ENCODE data around the gene ARHGAP28. TPM values are rescaled to one million over a fixed set of nuclear protein-coding genes. Genes with fewer than 3 reads are reported as not detected.
A peak's percentile ranks its signal among the peaks of the same experiment; 100 is the strongest.

Gene ARHGAP28
- total RNA-seq, 1 donor from 2014 or later = 29.7 TPM

DNA sequence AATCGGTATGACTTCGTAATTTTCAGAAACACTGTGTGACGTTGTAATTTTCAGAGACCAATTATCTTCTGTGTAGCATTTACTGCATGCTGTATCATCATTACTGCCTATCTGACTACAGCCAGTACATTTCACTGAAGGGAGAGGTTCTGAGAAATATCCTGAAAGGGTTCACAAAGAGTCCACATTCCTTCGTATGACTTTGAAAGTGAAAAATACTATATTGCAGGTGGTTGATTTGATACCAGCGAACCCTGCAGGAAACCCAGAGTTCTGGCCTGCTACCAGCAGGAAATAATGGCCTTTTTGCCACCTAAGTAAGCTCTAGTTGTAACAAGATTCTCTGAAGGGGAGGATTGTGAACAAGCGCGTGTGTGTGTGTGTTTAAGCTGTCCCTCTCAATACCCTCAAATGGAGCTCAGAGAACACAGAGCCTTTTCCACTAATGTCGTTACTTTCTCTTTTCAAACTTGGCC, 155.5 kb downstream of the ARHGAP28 start:
- H3K36me3 ChIP-seq (ENCODE audit: control insufficient read depth in 3 of 3, insufficient read depth in 3 of 3, low read length in 3 of 3) = peaks cover 2 to 17% (median 10%) of the 10 kb centered on the region in 3 donors
- no peaks in the 10 kb centered on the region for H3K9me3 ChIP-seq (ENCODE audit: control insufficient read depth in 3 of 3, low read length in 3 of 3)
- no peaks in the 10 kb centered on the region for H3K27me3 ChIP-seq (ENCODE audit: control insufficient read depth in 3 of 3, insufficient read depth in 3 of 3, low read length in 3 of 3)
- H3K27ac ChIP-seq (ENCODE audit: low read depth, low read length) = peak overlapping the region; percentile 57
- H3K4me1 ChIP-seq (ENCODE audit: control insufficient read depth in 3 of 3, insufficient read depth in 3 of 3, low read length in 3 of 3) = peaks cover 0 to 19% (median 8%) of the 10 kb centered on the region in 3 donors
- no peak overlapping the region for H3K9ac ChIP-seq (ENCODE audit: low read depth in 1 of 3, low read length in 3 of 3)
- H3K4me3 ChIP-seq (ENCODE audit: low read length in 3 of 3) = no peak overlapping the region

DNA sequence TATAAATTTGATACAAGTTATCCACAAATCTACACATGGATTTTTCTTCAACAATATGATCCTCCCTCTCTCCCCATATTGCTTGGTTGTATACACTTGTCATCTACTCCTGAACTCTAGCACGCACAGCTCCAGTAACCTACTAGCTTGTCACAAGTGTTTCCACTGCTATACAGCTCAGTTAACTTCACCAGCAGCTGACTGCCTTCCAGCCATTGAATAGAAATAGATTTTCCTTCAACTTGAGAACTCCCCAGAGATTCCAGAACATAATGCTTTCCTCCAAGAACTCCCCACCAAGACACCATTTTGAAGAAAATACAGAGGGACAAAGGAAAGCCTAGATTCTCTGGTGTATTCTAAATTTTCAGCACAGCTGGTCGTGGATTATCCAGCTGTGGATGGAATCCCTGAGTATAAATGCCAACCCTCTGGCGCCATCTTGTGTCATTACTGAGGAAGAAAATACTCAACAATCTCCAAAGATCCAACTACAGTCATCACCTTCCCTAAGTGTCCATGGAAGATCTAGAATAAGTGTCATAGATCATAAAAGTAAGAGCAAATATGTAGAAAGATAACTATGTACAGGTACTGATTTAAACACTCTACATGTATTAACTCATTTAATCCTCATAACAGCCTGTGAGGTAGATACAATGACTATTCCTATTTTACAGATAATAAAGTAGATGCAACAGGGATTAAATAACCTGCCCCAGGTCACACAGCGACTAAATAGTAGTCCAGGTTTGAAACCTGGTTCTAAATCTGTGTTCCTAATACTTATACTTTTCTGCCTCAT, 156.7 kb downstream of the ARHGAP28 start:
- no peaks in the 10 kb centered on the region for H3K9me3 ChIP-seq (ENCODE audit: control insufficient read depth in 3 of 3, low read length in 3 of 3)
- H3K4me1 ChIP-seq (ENCODE audit: control insufficient read depth in 3 of 3, insufficient read depth in 3 of 3, low read length in 3 of 3) = peaks cover 0 to 8% (median 3%) of the 10 kb centered on the region in 3 donors
- no peaks in the 10 kb centered on the region for H3K27me3 ChIP-seq (ENCODE audit: control insufficient read depth in 3 of 3, insufficient read depth in 3 of 3, low read length in 3 of 3)
- H3K27ac ChIP-seq (ENCODE audit: low read depth, low read length) = no peak overlapping the region
- no peak overlapping the region for H3K4me3 ChIP-seq (ENCODE audit: low read length in 3 of 3)
- no peak overlapping the region for H3K9ac ChIP-seq (ENCODE audit: low read depth in 1 of 3, low read length in 3 of 3)
- peaks cover 2 to 28% (median 17%) of the 10 kb centered on the region in 3 donors for H3K36me3 ChIP-seq (ENCODE audit: control insufficient read depth in 3 of 3, insufficient read depth in 3 of 3, low read length in 3 of 3)

DNA sequence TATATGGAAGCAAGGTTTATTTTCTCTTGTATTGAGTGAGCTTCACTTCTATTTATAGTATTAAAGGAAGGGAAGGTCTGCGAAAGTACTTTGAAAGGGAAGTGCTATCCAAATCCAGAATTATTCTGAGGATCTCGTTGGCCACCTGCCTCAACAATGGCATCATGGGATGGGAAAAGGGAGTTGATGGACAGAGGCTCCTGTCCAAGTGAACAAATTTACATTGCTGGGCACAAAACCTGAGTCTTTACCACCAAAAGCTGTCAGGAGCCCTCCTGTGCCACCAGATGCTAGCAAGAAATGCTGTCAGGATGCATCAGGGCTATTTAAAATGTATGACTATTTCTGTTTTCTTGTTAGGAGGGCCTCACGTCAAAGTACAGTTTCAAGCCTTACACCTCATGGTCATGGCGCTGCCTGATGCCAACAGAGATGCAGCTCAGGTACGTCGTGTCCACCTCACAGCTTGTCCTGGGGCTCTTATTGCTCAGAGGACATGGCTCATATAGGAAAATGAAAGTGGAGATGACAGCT, 157.3 kb downstream of the ARHGAP28 start:
- H3K27ac ChIP-seq (ENCODE audit: low read depth, low read length) = no peak overlapping the region
- no peak overlapping the region for H3K9ac ChIP-seq (ENCODE audit: low read depth in 1 of 3, low read length in 3 of 3)
- peaks cover 0 to 2% (median 0%) of the 10 kb centered on the region in 3 donors for H3K4me1 ChIP-seq (ENCODE audit: control insufficient read depth in 3 of 3, insufficient read depth in 3 of 3, low read length in 3 of 3)
- no peak overlapping the region for H3K4me3 ChIP-seq (ENCODE audit: low read length in 3 of 3)
- peaks cover 2 to 29% (median 17%) of the 10 kb centered on the region in 3 donors for H3K36me3 ChIP-seq (ENCODE audit: control insufficient read depth in 3 of 3, insufficient read depth in 3 of 3, low read length in 3 of 3)
- no peaks in the 10 kb centered on the region for H3K9me3 ChIP-seq (ENCODE audit: control insufficient read depth in 3 of 3, low read length in 3 of 3)
- no peaks in the 10 kb centered on the region for H3K27me3 ChIP-seq (ENCODE audit: control insufficient read depth in 3 of 3, insufficient read depth in 3 of 3, low read length in 3 of 3)

DNA sequence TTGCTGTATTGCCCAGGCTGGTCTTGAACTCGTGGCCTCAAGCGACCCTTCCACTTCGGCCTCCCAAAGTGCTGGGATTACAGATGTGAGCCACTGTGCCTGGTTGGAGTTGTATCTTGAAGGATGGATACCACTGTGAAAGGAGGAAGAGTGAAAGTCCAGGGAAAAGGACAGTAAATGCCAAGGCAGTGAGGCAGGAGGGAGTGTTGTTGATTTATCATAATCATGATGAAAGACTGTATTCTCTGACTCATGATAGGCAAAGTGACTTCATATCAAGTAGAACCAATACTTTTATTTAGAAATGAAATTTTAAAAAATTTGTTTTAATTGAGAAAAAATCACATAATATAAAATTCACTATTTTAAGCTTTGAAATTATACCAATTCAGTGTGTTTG, 162.3 kb downstream of the ARHGAP28 start:
- H3K36me3 ChIP-seq (ENCODE audit: control insufficient read depth in 3 of 3, insufficient read depth in 3 of 3, low read length in 3 of 3) = peaks cover 2 to 46% (median 37%) of the 10 kb centered on the region in 3 donors

DNA sequence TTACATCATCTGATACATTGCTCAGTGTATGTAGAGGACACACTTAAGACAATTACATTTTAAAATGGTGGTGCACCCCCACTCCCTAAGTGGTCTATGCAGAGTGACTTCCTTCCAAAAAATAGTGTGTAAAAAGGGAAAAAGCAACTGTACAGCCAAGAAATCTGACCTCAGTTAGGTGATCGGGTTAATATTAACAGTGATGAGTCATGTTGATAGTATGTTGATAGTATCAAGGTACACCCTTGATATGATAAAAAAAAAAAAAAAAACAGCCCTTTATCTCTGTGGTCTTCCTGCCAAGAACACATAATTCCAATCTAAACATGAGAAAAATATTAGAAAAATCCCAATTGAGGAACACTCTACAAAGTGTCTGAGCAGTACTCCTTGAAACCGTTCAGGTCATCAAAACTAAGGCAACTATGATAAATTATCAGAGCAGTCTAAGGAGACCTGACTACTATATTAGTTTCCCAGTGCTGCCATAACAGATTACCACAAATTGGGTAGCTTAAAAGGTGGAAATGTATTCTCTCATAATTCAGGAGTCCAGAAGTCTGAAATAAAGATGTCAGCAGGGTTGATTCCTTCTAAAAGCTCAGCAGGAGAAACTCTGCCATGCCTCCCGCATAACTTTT, 171.9 kb downstream of the ARHGAP28 start:
- no peak overlapping the region for H3K27ac ChIP-seq (ENCODE audit: low read depth, low read length)
- no peaks in the 10 kb centered on the region for H3K9me3 ChIP-seq (ENCODE audit: control insufficient read depth in 3 of 3, low read length in 3 of 3)
- no peaks in the 10 kb centered on the region for H3K4me1 ChIP-seq (ENCODE audit: control insufficient read depth in 3 of 3, insufficient read depth in 3 of 3, low read length in 3 of 3)
- no peaks in the 10 kb centered on the region for H3K27me3 ChIP-seq (ENCODE audit: control insufficient read depth in 3 of 3, insufficient read depth in 3 of 3, low read length in 3 of 3)
- H3K36me3 ChIP-seq (ENCODE audit: control insufficient read depth in 3 of 3, insufficient read depth in 3 of 3, low read length in 3 of 3) = peaks cover 0 to 21% (median 12%) of the 10 kb centered on the region in 3 donors
- H3K9ac ChIP-seq (ENCODE audit: low read depth in 1 of 3, low read length in 3 of 3) = no peak overlapping the region
- H3K4me3 ChIP-seq (ENCODE audit: low read length in 3 of 3) = no peak overlapping the region

More for the DNA sequence above, 162.3 kb downstream of the ARHGAP28 start:
- no peaks in the 10 kb centered on the region for H3K4me1 ChIP-seq (ENCODE audit: control insufficient read depth in 3 of 3, insufficient read depth in 3 of 3, low read length in 3 of 3)
- H3K9me3 ChIP-seq (ENCODE audit: control insufficient read depth in 3 of 3, low read length in 3 of 3) = no peaks in the 10 kb centered on the region
- no peak overlapping the region for H3K4me3 ChIP-seq (ENCODE audit: low read length in 3 of 3)
- H3K27ac ChIP-seq (ENCODE audit: low read depth, low read length) = no peak overlapping the region
- H3K9ac ChIP-seq (ENCODE audit: low read depth in 1 of 3, low read length in 3 of 3) = no peak overlapping the region
- H3K27me3 ChIP-seq (ENCODE audit: control insufficient read depth in 3 of 3, insufficient read depth in 3 of 3, low read length in 3 of 3) = no peaks in the 10 kb centered on the region

DNA sequence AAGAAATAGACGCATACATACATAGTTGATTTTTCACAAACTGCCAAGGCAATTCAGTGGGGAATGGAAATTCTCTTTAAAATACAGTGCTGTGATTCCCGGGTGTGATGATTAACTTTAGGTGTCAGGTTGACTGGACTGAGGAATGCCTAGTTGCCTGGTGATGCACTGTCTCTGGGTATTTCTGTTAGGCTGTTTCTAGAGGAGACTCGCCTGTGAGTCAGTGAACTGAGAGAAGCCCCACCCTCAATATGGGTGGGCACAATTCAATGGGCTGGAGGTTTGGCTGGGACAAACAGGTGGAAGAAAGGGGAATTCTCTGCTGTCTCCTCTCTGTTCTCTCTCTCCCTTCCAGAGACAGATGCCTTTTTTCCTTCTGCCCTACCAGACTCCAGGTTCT, 187.6 kb downstream of the ARHGAP28 start:
- H3K36me3 ChIP-seq (ENCODE audit: control insufficient read depth in 3 of 3, insufficient read depth in 3 of 3, low read length in 3 of 3) = peaks cover 0 to 7% (median 6%) of the 10 kb centered on the region in 3 donors
- H3K4me1 ChIP-seq (ENCODE audit: control insufficient read depth in 3 of 3, insufficient read depth in 3 of 3, low read length in 3 of 3) = no peaks in the 10 kb centered on the region
- H3K4me3 ChIP-seq (ENCODE audit: low read length in 3 of 3) = no peak overlapping the region
- no peaks in the 10 kb centered on the region for H3K9me3 ChIP-seq (ENCODE audit: control insufficient read depth in 3 of 3, low read length in 3 of 3)
- H3K27ac ChIP-seq (ENCODE audit: low read depth, low read length) = no peak overlapping the region
- peaks cover 0 to 3% (median 0%) of the 10 kb centered on the region in 3 donors for H3K27me3 ChIP-seq (ENCODE audit: control insufficient read depth in 3 of 3, insufficient read depth in 3 of 3, low read length in 3 of 3)
- H3K9ac ChIP-seq (ENCODE audit: low read depth in 1 of 3, low read length in 3 of 3) = no peak overlapping the region

DNA sequence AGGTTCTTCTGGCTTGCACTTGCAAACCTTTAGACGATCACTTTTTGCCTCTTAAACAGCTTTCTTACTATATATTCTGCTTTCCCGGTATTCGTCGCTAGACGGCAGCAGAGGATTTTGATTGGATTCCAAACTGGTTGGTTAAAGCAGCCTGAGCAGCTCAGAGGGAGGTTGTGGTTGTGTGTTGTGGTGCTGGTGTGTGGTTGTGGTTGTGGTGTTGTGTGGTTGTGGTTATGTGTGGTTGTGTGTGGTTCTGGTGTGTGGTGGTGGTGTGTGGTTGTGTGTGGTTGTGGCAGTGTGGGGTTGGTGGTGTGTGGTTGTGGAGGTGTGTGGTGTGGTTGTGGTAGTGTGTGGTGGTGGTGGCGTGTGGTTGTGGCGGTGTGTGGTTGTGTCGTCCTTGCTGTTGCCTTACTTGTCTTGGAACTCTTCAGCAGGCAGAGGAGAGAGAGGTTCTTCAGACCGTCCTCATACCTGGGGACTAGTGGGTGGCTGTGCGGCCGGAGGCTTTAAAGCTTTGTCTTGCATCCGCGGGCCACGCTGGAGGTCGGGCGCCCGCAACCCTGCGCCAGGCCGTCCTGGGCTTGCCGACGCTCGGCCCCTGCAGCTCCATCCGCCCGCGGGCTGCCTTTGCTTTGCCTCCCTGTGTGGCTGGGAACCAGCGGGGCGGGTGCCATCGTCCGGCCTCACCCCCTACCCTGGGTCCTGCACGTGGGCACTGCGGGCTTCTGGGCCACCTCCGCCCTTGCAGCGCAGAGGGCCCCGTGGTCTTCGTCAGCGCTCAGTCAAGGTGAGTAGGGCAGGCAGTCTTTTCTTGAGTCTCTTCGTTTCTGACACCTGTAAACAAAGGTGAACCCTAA, 190.8 kb downstream of the ARHGAP28 start:
- Histone ChIP-seq H3K9ac (ENCODE audit: low read depth in 1 of 3, low read length in 3 of 3) (no peak overlapping the region), H3K36me3 (ENCODE audit: control insufficient read depth in 3 of 3, insufficient read depth in 3 of 3, low read length in 3 of 3) (no peaks in the 10 kb centered on the region), H3K27ac (ENCODE audit: low read depth, low read length) (no peak overlapping the region), H3K4me3 (ENCODE audit: low read length in 3 of 3) (no peak overlapping the region), H3K9me3 (ENCODE audit: control insufficient read depth in 3 of 3, low read length in 3 of 3) (no peaks in the 10 kb centered on the region), H3K4me1 (ENCODE audit: control insufficient read depth in 3 of 3, insufficient read depth in 3 of 3, low read length in 3 of 3) (no peaks in the 10 kb centered on the region), H3K27me3 (ENCODE audit: control insufficient read depth in 3 of 3, insufficient read depth in 3 of 3, low read length in 3 of 3) (peaks cover 0 to 3% (median 0%) of the 10 kb centered on the region in 3 donors)

DNA sequence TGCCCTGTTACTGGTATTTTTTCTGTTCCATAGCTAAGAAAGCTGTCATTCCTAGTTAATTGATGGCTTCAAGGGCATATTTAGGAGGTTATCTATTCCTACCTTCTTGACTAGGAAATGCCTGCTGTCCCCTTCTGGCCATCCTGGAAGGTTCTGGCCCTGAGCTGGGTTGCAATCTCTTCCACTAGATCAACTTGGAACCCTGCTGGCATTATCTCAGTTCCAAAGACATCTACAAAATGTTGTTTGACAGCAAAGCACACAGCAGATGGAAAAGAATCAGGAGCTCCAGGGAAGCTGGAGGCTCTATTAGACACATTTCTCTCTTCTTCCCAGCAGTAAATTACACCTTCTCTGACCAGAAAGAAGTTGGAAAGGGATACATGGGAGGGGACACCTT, 192.1 kb downstream of the ARHGAP28 start:
- Histone ChIP-seq H3K27ac (ENCODE audit: low read depth, low read length) (no peak overlapping the region), H3K36me3 (ENCODE audit: control insufficient read depth in 3 of 3, insufficient read depth in 3 of 3, low read length in 3 of 3) (no peaks in the 10 kb centered on the region), H3K4me1 (ENCODE audit: control insufficient read depth in 3 of 3, insufficient read depth in 3 of 3, low read length in 3 of 3) (no peaks in the 10 kb centered on the region), H3K9me3 (ENCODE audit: control insufficient read depth in 3 of 3, low read length in 3 of 3) (no peaks in the 10 kb centered on the region), H3K27me3 (ENCODE audit: control insufficient read depth in 3 of 3, insufficient read depth in 3 of 3, low read length in 3 of 3) (peaks cover 0 to 3% (median 0%) of the 10 kb centered on the region in 3 donors), H3K9ac (ENCODE audit: low read depth in 1 of 3, low read length in 3 of 3) (no peak overlapping the region), H3K4me3 (ENCODE audit: low read length in 3 of 3) (no peak overlapping the region)

DNA sequence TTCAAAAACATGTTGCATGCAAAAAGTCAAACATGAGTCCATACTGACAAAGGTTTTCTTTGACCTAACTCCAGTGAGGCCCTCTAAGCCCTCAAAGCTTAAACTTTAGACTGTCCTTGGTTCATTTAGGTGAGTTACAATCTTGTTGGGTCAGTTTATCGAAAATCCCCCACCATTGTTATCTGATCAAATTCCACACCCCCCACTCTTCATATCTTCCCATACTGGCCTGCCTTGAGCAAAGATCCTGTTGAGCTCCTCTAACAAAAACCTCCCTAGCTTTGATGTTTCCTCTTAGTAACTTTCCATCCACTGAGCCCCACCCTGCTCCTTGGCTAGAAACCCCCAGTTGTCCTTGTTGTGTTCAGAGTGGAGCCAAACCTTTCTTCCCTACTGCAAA, 193.7 kb downstream of the ARHGAP28 start:
- Histone ChIP-seq H3K27me3 (ENCODE audit: control insufficient read depth in 3 of 3, insufficient read depth in 3 of 3, low read length in 3 of 3) (peaks cover 0 to 3% (median 0%) of the 10 kb centered on the region in 3 donors), H3K27ac (ENCODE audit: low read depth, low read length) (no peak overlapping the region), H3K9ac (ENCODE audit: low read depth in 1 of 3, low read length in 3 of 3) (no peak overlapping the region), H3K9me3 (ENCODE audit: control insufficient read depth in 3 of 3, low read length in 3 of 3) (no peaks in the 10 kb centered on the region), H3K4me1 (ENCODE audit: control insufficient read depth in 3 of 3, insufficient read depth in 3 of 3, low read length in 3 of 3) (no peaks in the 10 kb centered on the region), H3K36me3 (ENCODE audit: control insufficient read depth in 3 of 3, insufficient read depth in 3 of 3, low read length in 3 of 3) (no peaks in the 10 kb centered on the region), H3K4me3 (ENCODE audit: low read length in 3 of 3) (no peak overlapping the region)

Data from skeletal muscle tissue (tissue), 4 donors.